Measurements from ENCODE around the gene ASCL5.

Gene ASCL5

DNA sequence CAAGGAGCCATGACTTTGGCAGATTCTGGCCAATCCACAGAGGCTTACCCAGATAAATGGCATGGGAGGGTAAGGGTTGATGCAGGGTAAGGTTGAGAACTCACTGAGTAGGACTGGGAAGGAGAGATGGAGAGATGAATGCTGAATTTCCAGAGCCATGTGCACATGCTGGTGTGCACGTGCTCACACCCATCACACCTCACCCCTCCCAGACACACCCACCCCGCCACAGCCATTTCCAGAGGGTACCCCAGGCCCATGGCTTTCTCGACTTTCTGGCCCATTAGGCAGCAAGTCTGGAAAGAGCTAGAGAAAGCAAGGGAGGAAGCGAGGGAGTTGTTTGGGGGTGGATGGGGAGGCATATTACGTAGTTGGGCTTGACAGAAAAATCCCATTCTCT is 16.4 kb downstream of the ASCL5 start:
- no peak for DNase-seq (ENCODE audit: low spot score)
- no peak for TF ChIP-seq CTCF (IDR thresholded peaks at IDR 0.05)
- no peak overlapping the region for H3K27ac ChIP-seq
- no peak overlapping the region for H3K4me3 ChIP-seq

DNA sequence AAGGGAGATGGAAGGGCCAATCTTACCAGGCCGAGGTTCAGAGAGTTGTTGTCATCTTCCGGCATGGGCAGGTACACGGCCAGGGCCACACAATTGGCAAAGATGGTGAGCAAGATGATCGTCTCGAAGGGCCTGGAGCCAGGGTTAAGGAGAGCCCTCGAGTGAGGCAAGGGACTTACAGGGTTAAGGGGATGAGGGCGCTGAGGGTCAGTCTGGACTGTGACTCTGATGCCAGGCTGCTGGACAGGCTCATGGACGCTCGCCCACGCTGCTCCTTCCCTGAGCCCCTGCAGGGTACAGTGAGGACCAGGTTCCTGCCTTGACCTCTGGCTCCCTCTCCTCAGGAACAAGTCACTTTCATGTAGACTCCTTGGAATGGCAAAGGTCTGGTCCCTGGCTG is 16.8 kb downstream of the ASCL5 start:
- no peak for DNase-seq (ENCODE audit: low spot score)
- H3K4me3 ChIP-seq, result no peak overlapping the region
- no peak overlapping the region for H3K27ac ChIP-seq
- TF ChIP-seq CTCF (IDR thresholded peaks at IDR 0.05), result no peak

DNA sequence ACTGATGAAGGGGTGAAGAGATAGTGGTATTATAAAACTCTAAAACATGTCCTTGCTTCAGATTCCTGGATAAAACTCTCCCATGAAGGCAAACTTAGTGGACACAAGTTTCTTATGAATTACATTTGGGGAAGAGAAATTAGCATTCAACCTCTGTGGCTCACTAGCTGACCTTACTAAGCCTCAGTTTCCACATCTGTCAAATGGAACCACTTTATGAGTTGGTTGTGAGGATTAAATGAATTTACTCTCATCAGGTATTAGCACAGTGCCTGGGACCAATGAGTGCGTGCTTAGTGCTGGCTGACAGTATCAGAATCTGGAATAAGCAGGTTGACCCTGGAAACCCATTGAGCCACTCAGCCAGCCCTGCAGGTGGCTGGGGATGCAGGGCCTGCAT is 17.3 kb downstream of the ASCL5 start:
- H3K4me3 ChIP-seq, result no peak overlapping the region
- no peak overlapping the region for H3K27ac ChIP-seq
- no peak for DNase-seq (ENCODE audit: low spot score)
- TF ChIP-seq CTCF (IDR thresholded peaks at IDR 0.05), result no peak

GRCh38 chr1:201108614-201109013 is 18.4 kb downstream of the ASCL5 start:
- no peak for TF ChIP-seq CTCF (IDR thresholded peaks at IDR 0.05)
- no peak overlapping the region for H3K4me3 ChIP-seq
- no peak overlapping the region for H3K27ac ChIP-seq
- no peak for DNase-seq (ENCODE audit: low spot score)

DNA sequence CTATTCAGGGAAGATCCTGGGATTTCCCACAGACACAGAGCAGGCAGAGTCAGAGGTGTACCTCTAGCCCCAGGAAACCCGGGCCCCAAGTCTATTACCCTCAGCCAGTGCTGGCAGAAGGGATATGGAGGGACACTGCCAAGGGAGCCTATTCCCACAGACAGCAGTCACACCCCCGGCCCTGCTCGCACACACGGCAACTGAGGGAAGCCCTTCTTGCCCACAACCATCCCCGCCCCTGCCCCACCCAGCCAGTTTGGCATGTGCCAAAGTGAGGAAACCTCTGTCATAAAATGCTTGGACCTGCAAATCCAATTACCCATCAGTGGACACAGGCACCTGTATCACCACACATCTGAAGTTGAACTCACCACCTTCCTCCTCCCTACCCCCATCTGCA is 21.3 kb downstream of the ASCL5 start:
- no peak for TF ChIP-seq CTCF (IDR thresholded peaks at IDR 0.05)
- DNase-seq (ENCODE audit: low spot score), result no peak
- H3K4me3 ChIP-seq, result no peak overlapping the region
- no peak overlapping the region for H3K27ac ChIP-seq

- DNase-seq (ENCODE audit: low spot score), result no peak
Observed at GRCh38 chr1:201104141-201104540, 22.8 kb downstream of the ASCL5 start.

DNA sequence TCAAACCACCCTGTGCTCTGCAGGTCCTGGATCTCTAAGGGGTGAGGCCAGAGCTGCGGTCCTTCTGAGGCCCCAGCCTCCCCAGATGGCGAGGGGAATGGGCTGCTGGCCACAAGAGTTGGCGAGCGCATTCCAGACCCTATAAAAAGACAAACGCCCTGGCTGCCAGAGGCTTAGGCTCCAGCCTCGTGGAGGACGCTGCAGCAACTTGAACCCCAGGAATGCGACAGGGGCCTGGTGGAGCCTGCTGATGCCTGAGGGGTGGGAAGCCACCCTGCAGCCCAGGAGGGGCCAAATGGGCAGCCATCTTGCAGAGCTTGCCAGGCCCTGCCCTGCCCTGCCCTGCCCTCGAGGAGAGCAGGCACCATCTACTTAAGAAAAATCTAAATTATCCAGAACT is 23.3 kb downstream of the ASCL5 start:
- Histone ChIP-seq H3K4me3 (no peak overlapping the region), H3K27ac (no peak overlapping the region)
- TF ChIP-seq CTCF (IDR thresholded peaks at IDR 0.05), result no peak
- DNase-seq (ENCODE audit: low spot score), result no peak

More at GRCh38 chr1:201104141-201104540, 22.8 kb downstream of the ASCL5 start:
- TF ChIP-seq CTCF (IDR thresholded peaks at IDR 0.05), result no peak
- no peak overlapping the region for H3K4me3 ChIP-seq
- H3K27ac ChIP-seq, result no peak overlapping the region

Data from coronary artery (tissue), 2 donors.